ENCODE results near the gene PPP1R14C.

The PPP1R14C gene

DNA sequence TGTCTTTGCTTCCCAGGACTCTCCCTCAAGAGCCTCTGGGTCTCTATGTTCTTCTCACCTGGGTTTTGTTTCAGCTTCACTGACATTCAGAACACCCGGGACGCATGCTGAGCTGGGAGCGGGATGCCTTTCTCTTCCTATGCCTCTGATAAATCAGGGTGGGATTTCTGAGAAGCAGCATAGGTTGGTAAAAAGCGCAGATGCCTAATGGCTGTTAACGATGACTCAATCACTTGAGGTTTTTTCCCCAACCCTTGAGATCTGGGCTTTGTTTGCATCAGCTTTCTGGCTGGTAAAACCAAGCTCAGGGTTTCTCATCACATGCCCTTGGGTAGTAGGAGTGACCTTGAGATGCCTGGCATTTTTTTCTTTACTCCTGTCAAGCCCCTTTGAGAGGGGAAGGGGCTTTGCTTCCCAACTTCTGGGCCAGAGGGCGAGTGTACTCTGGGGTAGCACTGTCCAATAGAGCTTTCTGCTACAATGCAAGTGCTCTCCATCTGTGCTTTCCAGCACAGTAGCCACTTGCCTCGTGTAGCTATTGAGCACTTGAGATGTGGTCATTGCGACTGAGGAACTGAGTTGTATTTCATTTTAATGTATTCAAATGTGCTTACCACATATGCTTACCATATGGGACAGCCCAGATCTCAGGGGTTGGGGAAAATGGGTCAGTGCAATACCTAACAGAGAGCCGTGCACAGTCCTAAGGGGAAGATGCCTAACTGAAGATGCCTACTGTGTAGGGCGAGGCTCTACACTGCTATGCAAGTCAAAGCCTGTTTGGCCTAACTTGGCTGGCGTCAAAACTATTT, 69.1 kb downstream of the PPP1R14C start:
- Histone ChIP-seq H4K20me1 (ENCODE audit: insufficient read depth, low read length) (no peaks in the 10 kb centered on the region), H3K4me2 (ENCODE audit: low read length) (no peak overlapping the region), H3K27me3 (ENCODE audit: low read depth, low read length) (no peaks in the 10 kb centered on the region), H3K4me3 (ENCODE audit: low read length) (no peak overlapping the region), H2AFZ (ENCODE audit: low read depth, low read length) (no peak overlapping the region), H3K79me2 (ENCODE audit: low read length) (no peaks in the 10 kb centered on the region), H3K4me1 (ENCODE audit: low read length) (peaks cover 5% of the 10 kb centered on the region; the same call in 1 of the 2 replicates), H3K9ac (ENCODE audit: low read length) (no peak overlapping the region), H3K9me3 (ENCODE audit: insufficient read depth, low read length) (no peaks in the 10 kb centered on the region), H3K27ac (ENCODE audit: low read length) (no peak overlapping the region), H3K36me3 (replicated peaks; ENCODE audit: low read depth, low read length) (no peaks in the 10 kb centered on the region)
- TF ChIP-seq, protein P1, sequence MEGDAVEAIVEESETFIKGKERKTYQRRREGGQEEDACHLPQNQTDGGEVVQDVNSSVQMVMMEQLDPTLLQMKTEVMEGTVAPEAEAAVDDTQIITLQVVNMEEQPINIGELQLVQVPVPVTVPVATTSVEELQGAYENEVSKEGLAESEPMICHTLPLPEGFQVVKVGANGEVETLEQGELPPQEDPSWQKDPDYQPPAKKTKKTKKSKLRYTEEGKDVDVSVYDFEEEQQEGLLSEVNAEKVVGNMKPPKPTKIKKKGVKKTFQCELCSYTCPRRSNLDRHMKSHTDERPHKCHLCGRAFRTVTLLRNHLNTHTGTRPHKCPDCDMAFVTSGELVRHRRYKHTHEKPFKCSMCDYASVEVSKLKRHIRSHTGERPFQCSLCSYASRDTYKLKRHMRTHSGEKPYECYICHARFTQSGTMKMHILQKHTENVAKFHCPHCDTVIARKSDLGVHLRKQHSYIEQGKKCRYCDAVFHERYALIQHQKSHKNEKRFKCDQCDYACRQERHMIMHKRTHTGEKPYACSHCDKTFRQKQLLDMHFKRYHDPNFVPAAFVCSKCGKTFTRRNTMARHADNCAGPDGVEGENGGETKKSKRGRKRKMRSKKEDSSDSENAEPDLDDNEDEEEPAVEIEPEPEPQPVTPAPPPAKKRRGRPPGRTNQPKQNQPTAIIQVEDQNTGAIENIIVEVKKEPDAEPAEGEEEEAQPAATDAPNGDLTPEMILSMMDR (IDR thresholded peaks at IDR 0.05; ENCODE audit: low read depth, low read length) = no peak
- no peak for TF ChIP-seq EZH2phosphoT487 (IDR thresholded peaks at IDR 0.05; ENCODE audit: low read depth)

DNA sequence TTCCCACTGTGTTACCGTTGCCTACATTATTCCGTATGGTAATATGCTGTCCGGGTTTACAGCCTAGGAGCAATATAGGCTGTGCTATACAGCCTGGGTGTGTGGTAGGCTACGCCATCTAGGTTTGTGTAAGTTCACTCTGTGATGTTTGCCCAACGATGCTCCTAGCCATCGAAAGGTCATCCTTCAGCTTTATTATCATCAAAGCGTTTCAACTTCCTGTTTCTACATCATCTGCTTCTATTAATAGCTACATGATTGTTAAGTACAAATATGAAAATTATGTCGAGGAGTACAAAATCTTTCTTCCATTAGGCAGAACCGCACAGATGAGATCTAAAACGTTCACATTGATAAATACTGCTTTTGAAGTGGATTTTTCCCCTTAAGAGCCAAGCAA, 69.9 kb downstream of the PPP1R14C start:
- H3K27me3 ChIP-seq (ENCODE audit: low read depth, low read length) = no peaks in the 10 kb centered on the region
- H3K27ac ChIP-seq (ENCODE audit: low read length) = no peak overlapping the region
- H4K20me1 ChIP-seq (ENCODE audit: insufficient read depth, low read length) = no peaks in the 10 kb centered on the region
- no peaks in the 10 kb centered on the region for H3K36me3 ChIP-seq (replicated peaks; ENCODE audit: low read depth, low read length)
- H3K4me2 ChIP-seq (ENCODE audit: low read length) = no peak overlapping the region
- no peak overlapping the region for H3K4me3 ChIP-seq (ENCODE audit: low read length)
- H2AFZ ChIP-seq (ENCODE audit: low read depth, low read length) = no peak overlapping the region
- no peaks in the 10 kb centered on the region for H3K9me3 ChIP-seq (ENCODE audit: insufficient read depth, low read length)
- TF ChIP-seq, protein P1 (IDR thresholded peaks at IDR 0.05; ENCODE audit: low read depth, low read length) = no peak
- no peak for TF ChIP-seq EZH2phosphoT487 (IDR thresholded peaks at IDR 0.05; ENCODE audit: low read depth)
- H3K79me2 ChIP-seq (ENCODE audit: low read length) = no peaks in the 10 kb centered on the region
- peaks cover 5% of the 10 kb centered on the region; the same call in 1 of the 2 replicates for H3K4me1 ChIP-seq (ENCODE audit: low read length)
- no peak overlapping the region for H3K9ac ChIP-seq (ENCODE audit: low read length)

- Histone ChIP-seq H3K27ac (ENCODE audit: low read length) (no peak overlapping the region), H3K4me2 (ENCODE audit: low read length) (no peak overlapping the region), H3K4me3 (ENCODE audit: low read length) (no peak overlapping the region), H3K9ac (ENCODE audit: low read length) (no peak overlapping the region), H3K27me3 (ENCODE audit: low read depth, low read length) (no peaks in the 10 kb centered on the region), H3K4me1 (ENCODE audit: low read length) (peaks cover 5% of the 10 kb centered on the region; the same call in 1 of the 2 replicates), H3K9me3 (ENCODE audit: insufficient read depth, low read length) (no peaks in the 10 kb centered on the region), H4K20me1 (ENCODE audit: insufficient read depth, low read length) (no peaks in the 10 kb centered on the region), H3K79me2 (ENCODE audit: low read length) (no peaks in the 10 kb centered on the region), H3K36me3 (replicated peaks; ENCODE audit: low read depth, low read length) (no peaks in the 10 kb centered on the region), H2AFZ (ENCODE audit: low read depth, low read length) (no peak overlapping the region)
- TF ChIP-seq, protein P1 (IDR thresholded peaks at IDR 0.05; ENCODE audit: low read depth, low read length) = no peak
- no peak for TF ChIP-seq EZH2phosphoT487 (IDR thresholded peaks at IDR 0.05; ENCODE audit: low read depth)
These were observed 70.5 kb downstream of the PPP1R14C start for GRCh38 chr6:150213301-150213700.

DNA sequence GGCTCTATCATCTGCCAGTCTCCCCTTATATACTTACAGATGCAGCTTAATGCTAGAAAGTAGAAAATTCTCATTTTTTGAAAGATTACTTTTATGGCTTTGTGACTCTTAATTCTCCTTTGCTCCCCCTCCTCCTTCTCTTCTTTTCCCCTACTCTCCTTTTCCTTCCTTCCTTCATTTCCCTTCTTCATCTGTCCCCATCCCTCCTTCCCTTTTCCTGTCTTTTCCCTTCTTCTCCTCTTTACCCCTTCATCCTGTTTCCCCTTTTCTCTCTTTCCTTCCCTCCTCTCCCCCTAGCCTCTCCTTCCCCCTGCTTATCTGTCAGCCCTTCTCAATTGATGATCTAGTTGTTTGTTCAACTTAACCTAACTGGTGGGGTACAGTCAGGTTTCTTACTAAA, 71.5 kb downstream of the PPP1R14C start:
- H2AFZ ChIP-seq (ENCODE audit: low read depth, low read length) = no peak overlapping the region
- H3K9ac ChIP-seq (ENCODE audit: low read length) = no peak overlapping the region
- H3K27ac ChIP-seq (ENCODE audit: low read length) = no peak overlapping the region
- H4K20me1 ChIP-seq (ENCODE audit: insufficient read depth, low read length) = no peaks in the 10 kb centered on the region
- no peaks in the 10 kb centered on the region for H3K79me2 ChIP-seq (ENCODE audit: low read length)
- H3K36me3 ChIP-seq (replicated peaks; ENCODE audit: low read depth, low read length) = no peaks in the 10 kb centered on the region
- no peak overlapping the region for H3K4me2 ChIP-seq (ENCODE audit: low read length)
- H3K27me3 ChIP-seq (ENCODE audit: low read depth, low read length) = no peaks in the 10 kb centered on the region
- H3K4me3 ChIP-seq (ENCODE audit: low read length) = no peak overlapping the region
- H3K9me3 ChIP-seq (ENCODE audit: insufficient read depth, low read length) = no peaks in the 10 kb centered on the region
- peaks cover 5% of the 10 kb centered on the region; the same call in 1 of the 2 replicates for H3K4me1 ChIP-seq (ENCODE audit: low read length)
- TF ChIP-seq, protein P1 (IDR thresholded peaks at IDR 0.05; ENCODE audit: low read depth, low read length) = no peak
- no peak for TF ChIP-seq EZH2phosphoT487 (IDR thresholded peaks at IDR 0.05; ENCODE audit: low read depth)

All from OCI-LY3 (cell line).